ENCODE measurements around the gene SLCO4A1.

DNA sequence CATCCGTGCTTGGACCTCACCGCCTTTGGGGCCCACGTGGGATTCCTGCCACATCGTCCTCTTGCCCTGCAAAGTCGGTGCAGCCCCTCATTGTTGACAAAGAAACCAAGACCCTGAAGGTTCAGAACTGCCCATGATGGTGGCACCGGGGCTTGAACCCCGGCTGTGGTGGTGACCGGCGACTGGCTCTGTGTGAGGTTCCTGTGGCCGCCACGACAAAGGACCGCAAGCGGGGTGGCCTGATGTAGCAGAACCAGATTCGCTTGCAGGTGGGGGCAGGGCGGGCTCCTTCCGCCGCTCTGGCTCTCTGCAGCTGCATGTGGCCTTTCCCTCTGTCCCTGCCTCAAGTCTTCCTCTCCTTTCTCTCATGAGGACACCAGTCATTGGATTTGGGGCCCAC is 28.7 kb downstream of the SLCO4A1 start:
- TF ChIP-seq, protein P1, sequence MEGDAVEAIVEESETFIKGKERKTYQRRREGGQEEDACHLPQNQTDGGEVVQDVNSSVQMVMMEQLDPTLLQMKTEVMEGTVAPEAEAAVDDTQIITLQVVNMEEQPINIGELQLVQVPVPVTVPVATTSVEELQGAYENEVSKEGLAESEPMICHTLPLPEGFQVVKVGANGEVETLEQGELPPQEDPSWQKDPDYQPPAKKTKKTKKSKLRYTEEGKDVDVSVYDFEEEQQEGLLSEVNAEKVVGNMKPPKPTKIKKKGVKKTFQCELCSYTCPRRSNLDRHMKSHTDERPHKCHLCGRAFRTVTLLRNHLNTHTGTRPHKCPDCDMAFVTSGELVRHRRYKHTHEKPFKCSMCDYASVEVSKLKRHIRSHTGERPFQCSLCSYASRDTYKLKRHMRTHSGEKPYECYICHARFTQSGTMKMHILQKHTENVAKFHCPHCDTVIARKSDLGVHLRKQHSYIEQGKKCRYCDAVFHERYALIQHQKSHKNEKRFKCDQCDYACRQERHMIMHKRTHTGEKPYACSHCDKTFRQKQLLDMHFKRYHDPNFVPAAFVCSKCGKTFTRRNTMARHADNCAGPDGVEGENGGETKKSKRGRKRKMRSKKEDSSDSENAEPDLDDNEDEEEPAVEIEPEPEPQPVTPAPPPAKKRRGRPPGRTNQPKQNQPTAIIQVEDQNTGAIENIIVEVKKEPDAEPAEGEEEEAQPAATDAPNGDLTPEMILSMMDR (conservative IDR thresholded peaks at IDR 0.05; ENCODE audit: low read depth, low read length) = no peak
- no peak for TF ChIP-seq EZH2 (IDR thresholded peaks at IDR 0.05; ENCODE audit: low read length, unreplicated experiment)
- TF ChIP-seq EZH2phosphoT487 (IDR thresholded peaks at IDR 0.05; ENCODE audit: borderline replicate concordance, low read length) = no peak
